Esophagus (tissue), 2 donors: Measurements from ENCODE around the gene PTDSS2. TPM values are rescaled to one million over a fixed set of nuclear protein-coding genes. Genes with fewer than 3 reads are reported as not detected.
A peak's percentile ranks its signal among the peaks of the same experiment; 100 is the strongest.
"Not testable (repeated sequence)": the region's sequence is repeated elsewhere in the genome, so short reads cannot be mapped to it uniquely, and the experiment has no call there.

Experiments used
- H3K27ac ChIP-seq, 2 donors: one replicate each; pipeline ENCODE4 v1.5.1; 2013; ENCODE audit warnings: low read depth in 2 of 2, mild to moderate bottlenecking in 2 of 2, inconsistent platforms in 1 of 2, low read length in 1 of 2, moderate library complexity in 1 of 2
- H3K27me3 ChIP-seq, 2 donors: one replicate each; pipeline ENCODE4 v1.6.1; 2013; ENCODE audit warnings: low read length in 2 of 2, control low read depth in 1 of 2, mild to moderate bottlenecking in 1 of 2; ENCODE audit not compliant: insufficient read depth in 2 of 2, control insufficient read depth in 1 of 2
- H3K36me3 ChIP-seq, 2 donors: one replicate each; pipeline ENCODE4 v1.6.1; 2013; ENCODE audit warnings: low read length in 1 of 2; ENCODE audit not compliant: control insufficient read depth in 2 of 2, insufficient read depth in 2 of 2
- H3K4me1 ChIP-seq, 2 donors: one replicate each; pipeline ENCODE4 v1.6.1; 2013; ENCODE audit warnings: low read length in 1 of 2; ENCODE audit not compliant: control insufficient read depth in 2 of 2, insufficient read depth in 2 of 2
- H3K4me3 ChIP-seq, 2 donors: one replicate each; pipeline ENCODE4 v1.5.1; 2013; ENCODE audit warnings: low read length in 2 of 2, mild to moderate bottlenecking in 2 of 2, low read depth in 1 of 2, moderate library complexity in 1 of 2
- H3K9me3 ChIP-seq, 2 donors: one replicate each; pipeline ENCODE4 v1.6.1; 2013; ENCODE audit warnings: mild to moderate bottlenecking in 2 of 2, low read depth in 1 of 2, low read length in 1 of 2, moderate library complexity in 1 of 2; ENCODE audit not compliant: control insufficient read depth in 2 of 2, insufficient read depth in 1 of 2
- WGBS, 2 donors: extraction: QIAGEN DNeasy Blood & Tissue Kit; methylation state at CpG; one replicate each; pipeline ENCODE4 v1.1.7; 2013; 5-methylcytosine and 5-hydroxymethylcytosine counted together
- polyA plus RNA-seq, 2 donors: library from polyadenylated mRNA; stranded (reverse); fragments of 200-250 nt; gene quantifications; one replicate each; pipeline ENCODE4 v1.2.3, GENCODE V29; 2013
- donor health status: healthy with polysubstance abuse.
- donor health status: Bipolar disorder and iron deficiency.

PTDSS2 gene
- 10 to 100 TPM; 12.4 to 20.5 TPM for polyA plus RNA-seq

- H3K27ac ChIP-seq = peak within 1 kb of the TSS; percentile 83 to 87
- H3K4me3 ChIP-seq = peak within 1 kb of the TSS; percentile 77 to 96
- WGBS, 2 donors = 0% methylated on average over 101 to 108 of the region's 108 CpGs
- H3K27me3 ChIP-seq = no peaks in the 10 kb centered on the region
- no peaks in the 10 kb centered on the region for H3K9me3 ChIP-seq
- peaks cover 5 to 14% of the 10 kb centered on the region in 2 donors for H3K4me1 ChIP-seq
- peaks cover 4 to 17% of the 10 kb centered on the region in 2 donors for H3K36me3 ChIP-seq
These were observed at the start of gene PTDSS2 for GRCh38 chr11:449889-450808. Gene PTDSS2 (plus strand): TSS chr11:450279. CDS start chr11:450456, 177 bp downstream.

- H3K27me3 ChIP-seq, H3K4me3 ChIP-seq, H3K9me3 ChIP-seq, H3K27ac ChIP-seq: not testable (repeated sequence)
- WGBS, 2 donors = 96% methylated on average over 46 of the region's 52 CpGs; no CpG with 5 or more reads in 1 of the 2 donors
- peaks cover 0 to 15% of the 10 kb centered on the region in 2 donors for H3K4me1 ChIP-seq
- peaks cover 0 to 47% of the 10 kb centered on the region in 2 donors for H3K36me3 ChIP-seq
These were observed 48.9 kb upstream of the PTDSS2 start for GRCh38 chr11:401196-401595.

- no peaks in the 10 kb centered on the region for H3K27me3 ChIP-seq
- H3K9me3 ChIP-seq = no peaks in the 10 kb centered on the region
- whole genome bisulfite sequencing, 2 donors = 76 to 89% methylated on average over 47 to 55 of the region's 55 CpGs
- no peak overlapping the region for H3K27ac ChIP-seq
- H3K4me3 ChIP-seq = no peak overlapping the region
- H3K4me1 ChIP-seq = peaks cover 0 to 17% of the 10 kb centered on the region in 2 donors
- peaks cover 0 to 35% of the 10 kb centered on the region in 2 donors for H3K36me3 ChIP-seq
These were observed 46.9 kb upstream of the PTDSS2 start for GRCh38 chr11:403021-403760.

DNA sequence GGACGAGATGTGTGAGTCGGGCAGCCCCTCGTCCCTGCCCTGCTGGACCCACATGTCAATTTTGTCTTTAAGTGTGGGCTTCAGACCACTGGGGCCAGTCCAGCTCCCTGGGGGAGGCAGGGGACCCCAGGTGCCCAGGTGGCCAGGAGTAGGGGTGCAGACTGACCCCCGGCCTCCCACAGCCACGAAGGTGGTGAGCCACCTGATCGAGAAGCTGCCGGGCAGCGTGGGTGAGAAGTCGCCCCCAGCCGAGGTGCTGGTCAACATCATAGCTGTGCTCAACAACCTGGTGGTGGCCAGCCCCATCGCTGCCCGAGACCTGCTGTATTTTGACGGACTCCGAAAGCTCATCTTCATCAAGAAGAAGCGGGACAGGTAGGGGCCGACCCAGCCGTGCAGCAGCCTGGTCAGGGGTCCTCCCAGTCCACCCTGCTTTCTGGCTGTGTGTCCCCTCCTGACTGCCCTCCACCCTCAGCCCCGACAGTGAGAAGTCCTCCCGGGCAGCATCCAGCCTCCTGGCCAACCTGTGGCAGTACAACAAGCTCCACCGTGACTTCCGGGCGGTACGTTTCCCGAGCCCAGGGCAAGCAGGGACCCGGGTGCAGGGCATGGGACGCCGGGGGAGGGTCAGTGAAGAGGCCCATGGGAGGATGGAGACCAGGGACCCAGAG is 46.2 kb upstream of the PTDSS2 start:
- Histone ChIP-seq H3K36me3 (peaks cover 0 to 34% of the 10 kb centered on the region in 2 donors), H3K4me3 (no peak overlapping the region), H3K9me3 (no peaks in the 10 kb centered on the region), H3K4me1 (peaks cover 0 to 17% of the 10 kb centered on the region in 2 donors), H3K27me3 (no peaks in the 10 kb centered on the region), H3K27ac (no peak overlapping the region)
- WGBS, 2 donors = 87 to 88% methylated on average over 27 of the region's 27 CpGs

- Histone ChIP-seq H3K4me3 (no peak overlapping the region), H3K4me1 (peaks cover 0 to 17% of the 10 kb centered on the region in 2 donors), H3K9me3 (no peaks in the 10 kb centered on the region), H3K27me3 (no peaks in the 10 kb centered on the region), H3K36me3 (peaks cover 0 to 30% of the 10 kb centered on the region in 2 donors), H3K27ac (peak overlapping the region in 1 of 2 donors; percentile 39)
- WGBS, 2 donors = 87 to 89% methylated on average over 14 of the region's 14 CpGs
These were observed 45.4 kb upstream of the PTDSS2 start for GRCh38 chr11:404551-405264.

DNA sequence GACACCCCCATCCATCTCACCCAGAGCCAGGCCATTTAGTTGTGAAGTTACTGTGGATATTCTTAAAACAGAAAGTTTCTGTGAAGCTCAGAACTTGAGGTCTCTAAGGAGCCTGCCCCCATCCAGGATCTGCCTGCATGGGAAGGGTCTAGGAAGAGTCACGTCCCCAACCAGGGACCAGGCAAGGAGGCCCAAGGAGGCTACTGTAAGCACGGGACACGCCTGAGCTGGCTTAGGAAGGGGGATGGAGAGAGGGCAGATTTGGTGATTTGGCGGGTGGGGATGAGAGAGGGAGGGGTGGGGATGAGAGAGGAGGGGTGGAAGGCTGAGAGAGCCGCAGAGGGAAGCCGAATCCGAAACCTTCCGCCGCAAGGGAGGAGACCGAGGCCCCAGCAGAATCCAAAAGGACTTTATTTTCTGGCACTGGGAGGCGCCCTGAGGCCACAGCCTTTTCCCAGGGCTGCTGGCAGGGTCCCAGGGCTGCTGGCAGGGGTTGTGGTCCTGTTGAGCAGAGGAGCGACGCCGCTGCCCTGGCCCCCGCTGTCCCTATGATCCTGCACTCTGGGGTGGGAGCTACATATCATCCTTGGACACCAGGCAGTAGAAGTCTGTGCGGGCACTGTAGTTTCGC is 44.6 kb upstream of the PTDSS2 start:
- peaks cover 0 to 22% of the 10 kb centered on the region in 2 donors for H3K36me3 ChIP-seq
- H3K9me3 ChIP-seq = no peaks in the 10 kb centered on the region
- H3K4me1 ChIP-seq = peaks cover 0 to 17% of the 10 kb centered on the region in 2 donors
- WGBS, 2 donors = 40 to 60% methylated on average over 17 of the region's 17 CpGs
- peak overlapping the region; percentile 29 to 88 for H3K27ac ChIP-seq
- no peaks in the 10 kb centered on the region for H3K27me3 ChIP-seq
- H3K4me3 ChIP-seq = no peak overlapping the region

DNA sequence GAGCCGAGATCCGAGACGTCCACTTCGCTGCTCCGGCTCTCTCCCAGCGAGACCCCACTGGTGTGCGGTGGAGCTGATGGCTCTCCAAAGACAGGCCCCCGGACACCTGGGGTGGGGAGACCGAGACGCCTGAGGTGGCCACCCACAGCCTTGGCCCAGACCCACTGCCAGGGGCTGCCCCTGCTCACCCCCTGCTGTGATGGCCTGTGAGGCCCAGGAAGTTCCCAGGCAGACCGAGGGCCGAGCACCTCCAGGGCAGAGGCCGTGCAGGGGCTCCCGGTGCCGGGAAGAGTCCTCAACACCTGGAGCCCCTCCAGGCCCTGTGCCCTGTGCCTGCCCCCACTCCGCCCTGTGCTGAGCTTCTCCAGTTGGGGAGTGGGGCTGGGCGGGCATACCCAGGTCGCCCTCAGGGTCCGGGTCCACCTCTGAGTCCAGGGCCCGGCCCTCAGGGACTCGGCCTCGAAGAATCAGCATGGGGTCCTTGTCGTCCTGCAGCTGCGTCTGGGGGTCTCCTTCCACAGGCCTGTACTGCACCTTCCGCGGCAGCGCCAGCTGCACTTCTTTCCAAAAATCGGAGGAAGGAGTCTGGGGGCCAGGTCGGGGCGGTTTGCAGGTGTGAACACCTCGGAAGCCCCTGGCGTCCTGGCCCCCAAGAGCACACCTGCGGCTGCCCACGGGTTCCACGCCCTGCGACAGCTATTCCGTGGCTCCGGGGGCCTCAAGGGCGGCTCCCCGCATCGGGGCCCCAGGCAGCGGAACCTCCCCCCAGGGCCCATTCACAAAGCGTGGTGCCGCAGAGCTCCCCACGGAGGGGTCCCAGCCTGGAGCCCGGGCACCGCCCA is 43.9 kb upstream of the PTDSS2 start:
- H3K27ac ChIP-seq = peak overlapping the region; percentile 88 to 94
- H3K36me3 ChIP-seq = peaks cover 0 to 22% of the 10 kb centered on the region in 2 donors
- WGBS, 2 donors = 42 to 65% methylated on average over 47 of the region's 47 CpGs
- no peaks in the 10 kb centered on the region for H3K27me3 ChIP-seq
- peak overlapping the region; percentile 35 to 53 for H3K4me3 ChIP-seq
- H3K4me1 ChIP-seq = peaks cover 0 to 17% of the 10 kb centered on the region in 2 donors
- H3K9me3 ChIP-seq = no peaks in the 10 kb centered on the region
